C4-2B (cell line): Measurements from ENCODE around the gene SLIRP.

Source experiments
- CTCF ChIP-seq: fragments of 450-650 bp; conservative IDR thresholded peaks from 2 replicates; pipeline ENCODE4 v1.5.1; 2017; ENCODE audit warnings: mild to moderate bottlenecking
- ZFX ChIP-seq: fragments of 450-650 bp; IDR thresholded peaks from 2 replicates; pipeline ENCODE4 v1.6.1; 2017

DNA sequence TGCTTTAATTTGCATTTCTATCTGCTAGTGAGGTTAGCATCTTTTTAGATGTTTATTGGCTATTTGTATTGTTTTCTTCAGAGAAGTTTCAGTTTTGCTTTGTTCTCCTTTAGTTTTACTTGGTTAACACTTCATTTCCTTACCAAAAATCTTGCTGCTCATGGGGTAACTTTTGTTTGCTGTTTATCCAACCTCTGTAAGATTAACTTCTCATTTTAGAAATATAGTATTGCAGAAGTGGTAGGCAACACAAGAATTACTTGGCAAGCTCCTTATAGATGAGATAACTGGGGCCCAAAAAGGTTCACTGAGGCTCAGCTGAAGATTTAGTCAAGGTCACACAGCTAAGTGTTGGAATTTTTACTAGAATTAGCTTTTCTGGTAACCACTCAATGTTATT, 40.6 kb upstream of the SLIRP start:
- TF ChIP-seq CTCF (no peak), ZFX (no peak)
